ENCODE data around the gene ARF6.
A peak's percentile ranks its signal among the peaks of the same experiment; 100 is the strongest.
"Not testable (repeated sequence)": the region's sequence is repeated elsewhere in the genome, so short reads cannot be mapped to it uniquely, and the experiment has no call there.

Gene ARF6

DNA sequence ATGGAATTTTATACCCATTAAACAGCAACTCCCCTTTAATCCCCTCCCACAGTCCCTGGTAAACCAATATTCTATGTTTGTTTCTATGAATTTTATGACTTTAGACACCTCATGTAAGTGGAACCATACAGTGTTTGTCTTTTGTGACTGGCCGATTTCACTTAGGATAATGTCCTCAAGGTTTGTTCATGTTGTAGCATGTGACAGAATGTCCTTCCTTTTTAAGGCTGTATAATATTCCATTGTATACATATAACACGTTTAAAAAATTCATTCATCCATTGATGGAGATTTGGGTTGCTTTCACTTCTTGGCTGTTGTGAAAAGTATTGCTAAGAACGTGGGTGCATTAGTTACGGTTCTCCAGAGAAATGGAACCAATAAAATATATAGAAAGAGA, 40.2 kb downstream of the ARF6 start:
- ATAC-seq (replicated peaks) (no peak), DNase-seq (no peak)
- H3K27ac Mint-ChIP-seq: no peak overlapping the region
- H3K27me3 Mint-ChIP-seq: no peaks in the 10 kb centered on the region
- peaks cover 10 to 11% of the 10 kb centered on the region in 2 donors for H3K9me3 Mint-ChIP-seq
- peaks cover 13 to 30% of the 10 kb centered on the region in 2 donors for H3K4me1 Mint-ChIP-seq
- no peak overlapping the region for H3K4me3 Mint-ChIP-seq
- peaks cover 19 to 20% of the 10 kb centered on the region in 2 donors for H3K36me3 Mint-ChIP-seq

DNA sequence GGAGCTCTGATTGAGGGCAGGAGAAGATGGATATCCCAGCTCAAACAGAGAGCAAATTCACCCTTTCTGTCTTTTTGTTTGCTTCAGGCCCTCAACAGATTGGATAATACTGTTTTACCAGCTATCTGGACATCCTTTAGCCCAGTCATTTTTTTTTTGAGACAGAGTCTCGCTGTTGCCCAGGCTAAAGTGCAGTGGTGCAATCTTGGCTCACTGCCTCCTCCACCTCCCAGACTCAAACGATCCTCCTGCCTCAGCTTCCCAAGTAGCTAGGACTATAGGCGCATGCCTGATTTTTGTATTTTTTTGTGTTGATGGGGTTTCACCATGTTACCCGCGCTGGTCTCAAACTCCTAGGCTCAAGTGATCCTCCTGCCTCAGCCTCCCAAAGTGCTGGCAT, 40.8 kb downstream of the ARF6 start:
- Mint-ChIP-seq H3K4me3 (no peak overlapping the region), H3K27ac (no peak overlapping the region), H3K27me3 (no peaks in the 10 kb centered on the region), H3K4me1 (peaks cover 13 to 32% of the 10 kb centered on the region in 2 donors), H3K9me3 (peaks cover 11 to 14% of the 10 kb centered on the region in 2 donors), H3K36me3 (peaks cover 22 to 26% of the 10 kb centered on the region in 2 donors)
- ATAC-seq (replicated peaks) (no peak), DNase-seq (no peak)

DNA sequence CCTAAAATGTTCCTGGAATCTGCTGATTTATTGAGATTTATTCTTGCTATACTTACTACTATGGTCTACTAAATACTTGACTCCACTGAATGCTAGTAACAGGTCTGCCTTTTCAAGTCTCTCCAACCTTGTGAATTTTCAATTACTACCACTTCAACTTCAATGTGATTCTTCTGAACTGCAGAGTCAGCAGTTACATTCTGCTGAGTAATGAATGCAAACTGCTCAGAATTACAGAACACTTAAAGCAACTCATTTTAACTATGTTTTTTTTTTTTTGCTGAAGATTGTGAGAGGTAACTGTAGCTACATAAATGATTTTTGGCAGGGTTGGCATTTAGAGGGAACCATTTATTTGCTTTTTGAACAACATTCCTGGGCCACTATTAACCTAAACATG, 41.8 kb downstream of the ARF6 start:
- Mint-ChIP-seq H3K36me3 (peaks cover 27 to 31% of the 10 kb centered on the region in 2 donors), H3K4me1 (peaks cover 13 to 37% of the 10 kb centered on the region in 2 donors), H3K27ac (no peak overlapping the region), H3K4me3 (no peak overlapping the region), H3K9me3 (peaks cover 11 to 18% of the 10 kb centered on the region in 2 donors), H3K27me3 (no peaks in the 10 kb centered on the region)
- no peak for DNase-seq
- no peak for ATAC-seq (replicated peaks)

GRCh38 chr14:49935526-49935925, 42.6 kb downstream of the ARF6 start:
- ATAC-seq (replicated peaks) (no peak), DNase-seq (no peak)
- peaks cover 11 to 17% of the 10 kb centered on the region in 2 donors for H3K9me3 Mint-ChIP-seq
- peaks cover 14 to 37% of the 10 kb centered on the region in 2 donors for H3K4me1 Mint-ChIP-seq
- no peaks in the 10 kb centered on the region for H3K27me3 Mint-ChIP-seq
- no peak overlapping the region for H3K27ac Mint-ChIP-seq
- peaks cover 28 to 30% of the 10 kb centered on the region in 2 donors for H3K36me3 Mint-ChIP-seq
- H3K4me3 Mint-ChIP-seq: no peak overlapping the region

- H3K27me3 Mint-ChIP-seq; ATAC-seq (replicated peaks); DNase-seq; H3K4me3 Mint-ChIP-seq: not testable (repeated sequence)
- H3K9me3 Mint-ChIP-seq: peaks cover 11 to 15% of the 10 kb centered on the region in 2 donors
- H3K27ac Mint-ChIP-seq: peak overlapping the region; percentile 25
- H3K36me3 Mint-ChIP-seq: peaks cover 26% of the 10 kb centered on the region in 2 donors
- peaks cover 10 to 31% of the 10 kb centered on the region in 2 donors for H3K4me1 Mint-ChIP-seq
Observed at GRCh38 chr14:49936246-49936645, 43.4 kb downstream of the ARF6 start.

DNA sequence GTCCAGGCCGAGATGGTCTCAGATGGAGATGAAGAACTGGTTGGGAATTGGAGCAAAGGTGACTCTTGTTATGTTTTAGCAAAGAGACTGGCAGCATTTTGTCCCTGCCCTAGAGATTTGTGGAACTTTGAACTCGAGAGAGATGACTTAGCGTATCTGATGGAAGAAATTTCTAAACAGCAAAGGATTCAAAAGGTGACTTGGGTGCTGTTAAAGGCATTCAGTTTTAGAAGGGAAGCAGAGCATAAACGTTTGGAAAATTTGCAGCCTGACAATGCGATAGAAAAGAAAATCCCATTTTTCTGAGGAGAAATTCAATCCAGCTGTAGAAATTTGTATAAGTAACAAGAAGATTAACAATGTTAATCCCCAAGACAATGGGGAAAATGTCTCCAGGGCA, 44.0 kb downstream of the ARF6 start:
- ATAC-seq (replicated peaks); H3K27me3 Mint-ChIP-seq; H3K4me3 Mint-ChIP-seq; DNase-seq; H3K27ac Mint-ChIP-seq: not testable (repeated sequence)
- Mint-ChIP-seq H3K4me1 (peaks cover 12 to 24% of the 10 kb centered on the region in 2 donors), H3K36me3 (peaks cover 24 to 26% of the 10 kb centered on the region in 2 donors), H3K9me3 (peaks cover 10 to 15% of the 10 kb centered on the region in 2 donors)

DNA sequence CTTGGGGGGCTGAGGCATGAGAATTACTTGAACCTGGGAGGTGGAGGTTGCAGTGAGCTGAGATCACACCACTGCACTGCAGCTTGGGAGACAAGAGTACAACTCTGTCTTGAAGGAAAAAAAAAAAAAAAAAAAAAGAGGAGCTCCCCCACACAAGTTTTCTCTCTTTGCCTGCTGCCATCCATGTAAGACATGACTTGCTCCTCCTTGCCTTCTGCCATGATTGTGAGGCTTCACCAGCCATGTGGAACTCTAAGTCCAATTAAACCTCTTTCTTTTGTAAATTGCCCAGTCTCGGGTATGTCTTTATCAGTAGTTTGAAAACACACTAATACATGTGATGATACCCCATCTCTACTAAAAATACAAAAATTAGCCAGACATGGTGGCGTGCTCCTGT, 46.3 kb downstream of the ARF6 start:
- DNase-seq; H3K27me3 Mint-ChIP-seq; H3K27ac Mint-ChIP-seq; H3K4me3 Mint-ChIP-seq; ATAC-seq (replicated peaks): not testable (repeated sequence)
- Mint-ChIP-seq H3K4me1 (peaks cover 11 to 20% of the 10 kb centered on the region in 2 donors), H3K9me3 (peaks cover 16 to 22% of the 10 kb centered on the region in 2 donors), H3K36me3 (peaks cover 35 to 37% of the 10 kb centered on the region in 2 donors)

DNA sequence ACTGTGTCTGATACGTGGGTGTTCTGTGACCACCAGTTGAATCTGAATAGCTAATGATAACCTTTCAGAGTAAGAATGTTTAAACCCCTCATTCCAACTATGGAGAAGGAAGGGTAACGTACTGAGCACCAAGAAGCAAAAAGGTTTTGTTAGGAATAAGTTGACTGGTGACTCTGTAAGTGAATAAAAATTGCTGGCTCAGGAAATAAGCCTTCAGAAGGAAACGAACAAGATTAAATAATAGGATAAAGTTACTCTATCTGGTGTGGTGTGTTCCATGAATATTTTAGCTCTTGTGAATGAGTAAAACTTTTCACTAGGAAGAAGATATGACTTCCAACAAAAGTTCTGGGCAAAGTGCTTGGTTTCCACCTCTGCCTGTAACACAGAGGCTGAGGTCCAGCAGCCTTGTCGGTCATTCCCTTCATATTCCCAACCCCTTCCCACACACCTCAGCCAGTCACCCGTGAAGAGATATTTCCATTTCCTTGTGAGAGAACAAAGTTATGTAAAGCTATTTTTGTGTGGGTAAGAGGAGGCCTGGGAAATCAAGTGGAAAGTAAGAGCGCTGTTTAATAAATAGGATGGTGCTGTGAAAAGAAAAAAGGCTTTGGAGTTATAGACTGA, 47.1 kb downstream of the ARF6 start:
- no peak overlapping the region for H3K27ac Mint-ChIP-seq
- H3K36me3 Mint-ChIP-seq: peaks cover 35 to 37% of the 10 kb centered on the region in 2 donors
- ATAC-seq (replicated peaks): no peak
- H3K9me3 Mint-ChIP-seq: peaks cover 16 to 22% of the 10 kb centered on the region in 2 donors
- peaks cover 11 to 20% of the 10 kb centered on the region in 2 donors for H3K4me1 Mint-ChIP-seq
- no peaks in the 10 kb centered on the region for H3K27me3 Mint-ChIP-seq
- no peak overlapping the region for H3K4me3 Mint-ChIP-seq
- DNase-seq: no peak

DNA sequence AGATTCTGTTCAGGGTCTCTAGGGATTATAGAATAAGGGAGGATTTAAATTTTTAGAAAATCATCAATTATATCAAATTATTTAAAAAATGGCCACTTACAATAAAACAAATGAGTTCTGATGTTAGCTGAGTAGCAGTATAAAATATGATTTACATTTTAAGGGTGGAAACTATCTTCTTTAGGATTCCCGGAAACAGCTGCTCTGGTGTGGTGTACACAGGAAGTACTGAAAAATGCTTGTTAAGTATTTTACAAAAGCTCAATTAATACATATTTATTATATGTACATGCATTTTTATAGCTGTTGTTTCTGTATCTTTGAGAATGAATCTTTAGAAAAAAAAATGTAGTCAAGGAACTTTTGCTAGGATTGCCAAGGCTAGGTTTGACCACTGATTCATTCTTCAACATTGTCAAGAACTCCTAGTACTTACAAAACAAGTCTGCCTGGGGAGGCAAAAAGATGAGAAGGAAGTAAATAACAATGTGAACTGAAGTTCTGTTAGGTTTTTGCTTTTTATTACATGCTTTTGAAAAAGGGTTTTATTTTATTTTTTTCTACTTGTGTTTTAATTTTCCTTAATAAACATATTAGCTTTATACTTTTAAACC, 48.0 kb downstream of the ARF6 start:
- no peak overlapping the region for H3K4me3 Mint-ChIP-seq
- ATAC-seq (replicated peaks) (no peak), DNase-seq (no peak)
- no peak overlapping the region for H3K27ac Mint-ChIP-seq
- no peaks in the 10 kb centered on the region for H3K27me3 Mint-ChIP-seq
- peaks cover 20 to 29% of the 10 kb centered on the region in 2 donors for H3K4me1 Mint-ChIP-seq
- peaks cover 16 to 22% of the 10 kb centered on the region in 2 donors for H3K9me3 Mint-ChIP-seq
- H3K36me3 Mint-ChIP-seq: peaks cover 35 to 37% of the 10 kb centered on the region in 2 donors

DNA sequence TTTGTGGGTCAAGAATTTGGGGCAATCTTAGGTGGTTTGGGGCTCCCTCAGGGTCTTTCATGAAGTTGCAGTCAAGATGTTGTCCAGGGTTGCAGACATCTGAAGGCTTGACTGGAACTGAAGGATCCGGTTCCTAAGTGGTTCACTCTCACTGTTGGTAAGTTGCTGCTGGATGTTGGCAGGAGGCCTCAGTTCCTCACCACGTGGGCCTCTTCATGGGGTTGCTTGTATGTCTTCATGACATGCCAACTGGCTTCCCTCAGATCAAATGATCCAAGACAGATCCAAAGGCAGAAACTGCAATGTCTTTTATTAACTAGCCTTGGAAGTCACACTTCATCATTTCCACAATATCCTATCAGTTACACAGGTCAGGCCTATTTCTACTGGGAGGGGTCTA, 49.2 kb downstream of the ARF6 start:
- Mint-ChIP-seq H3K36me3 (peaks cover 26 to 28% of the 10 kb centered on the region in 2 donors), H3K4me1 (peaks cover 23 to 38% of the 10 kb centered on the region in 2 donors), H3K27ac (no peak overlapping the region), H3K27me3 (no peaks in the 10 kb centered on the region), H3K4me3 (no peak overlapping the region), H3K9me3 (peaks cover 8 to 14% of the 10 kb centered on the region in 2 donors)
- ATAC-seq (replicated peaks) (no peak), DNase-seq (no peak)

DNA sequence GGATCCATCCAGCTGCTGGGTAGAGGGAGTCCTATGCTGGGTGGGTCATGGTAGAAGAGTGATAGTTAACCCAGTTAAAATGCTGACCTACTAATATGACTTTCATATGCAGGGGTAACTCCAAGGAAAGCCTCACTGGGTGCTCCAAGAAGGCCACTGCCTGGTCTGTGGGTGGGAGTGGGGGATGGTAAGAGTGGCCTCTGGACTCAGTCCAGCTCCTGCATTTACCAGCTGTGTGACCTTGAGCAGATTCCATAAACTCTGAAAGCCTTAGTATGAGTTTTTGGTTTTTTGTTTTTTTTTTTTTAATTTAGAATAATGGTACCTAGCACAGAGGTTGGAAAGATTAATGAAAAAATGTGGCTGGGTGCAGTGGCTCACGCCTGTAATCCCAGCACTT, 51.6 kb downstream of the ARF6 start:
- DNase-seq (no peak), ATAC-seq (replicated peaks) (no peak)
- Mint-ChIP-seq H3K4me1 (peaks cover 29 to 44% of the 10 kb centered on the region in 2 donors), H3K36me3 (peaks cover 16 to 17% of the 10 kb centered on the region in 2 donors), H3K27me3 (no peaks in the 10 kb centered on the region), H3K27ac (no peak overlapping the region), H3K4me3 (no peak overlapping the region), H3K9me3 (peaks cover 7 to 8% of the 10 kb centered on the region in 2 donors)

DNA sequence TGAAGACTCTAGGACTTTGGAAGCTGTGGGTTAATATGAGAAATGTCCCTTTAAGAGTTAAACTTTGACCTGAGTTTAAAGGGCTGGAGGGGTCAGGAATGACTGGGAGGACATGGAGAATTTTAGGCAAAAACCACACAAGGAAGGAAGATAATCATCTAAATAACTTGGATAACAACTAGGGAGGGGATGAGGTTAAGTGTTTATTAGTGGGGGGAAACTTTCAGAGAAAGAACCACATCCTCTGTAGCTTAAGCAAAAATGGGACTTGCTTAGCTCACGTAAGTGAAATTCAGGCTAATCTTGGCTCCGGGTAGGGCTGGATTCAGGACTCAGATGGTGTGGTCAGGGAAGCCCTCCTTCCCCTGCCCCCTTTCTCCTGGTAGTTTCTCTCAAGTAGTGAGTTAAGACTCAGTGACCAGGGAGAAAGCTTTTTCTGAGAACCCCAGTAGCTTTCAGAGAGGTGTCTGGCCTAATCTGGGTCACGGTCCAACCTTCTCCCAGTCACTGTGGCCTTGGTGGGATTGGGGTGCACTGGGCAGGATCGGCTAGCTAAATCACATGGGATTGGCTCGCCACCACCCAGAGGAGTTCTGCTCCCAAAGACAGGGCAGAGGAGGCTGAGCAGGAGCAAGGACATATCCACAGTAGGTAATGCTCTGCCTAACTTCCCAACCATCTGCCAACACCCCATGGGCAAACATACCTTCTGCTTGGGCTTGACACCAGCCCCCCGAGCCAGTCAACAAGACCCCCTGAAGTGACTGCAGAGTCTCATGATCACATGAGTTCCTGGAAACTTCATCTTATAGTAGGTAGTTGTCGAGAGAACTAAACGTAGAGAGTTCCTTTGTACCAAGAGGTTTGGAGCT, 52.8 kb downstream of the ARF6 start:
- Mint-ChIP-seq H3K27ac (no peak overlapping the region), H3K4me3 (no peak overlapping the region), H3K4me1 (peaks cover 28 to 41% of the 10 kb centered on the region in 2 donors), H3K36me3 (peaks cover 11 to 15% of the 10 kb centered on the region in 2 donors), H3K9me3 (peaks cover 6 to 8% of the 10 kb centered on the region in 2 donors), H3K27me3 (no peaks in the 10 kb centered on the region)
- peak in 1 of 2 donors; percentile 34 for ATAC-seq (replicated peaks)
- no peak for DNase-seq

All from stimulated activated naive B cell treated with anti-CD40 and anti-IgM and Interleukin-4, amounts not matched to agents 10 μg/mL and 1 μg/mL and 100 μg/mL, for 72 hours (primary cell).